HG02884 (cell line): ENCODE data around the gene OVOL1.

Source experiments
- ATAC-seq: cut with Tn5 transposase; IDR thresholded peaks from one replicate; pipeline ENCODE4 v1.9.1; 2021; ENCODE audit warnings: mild to moderate bottlenecking, moderate library complexity; ENCODE audit not compliant: unreplicated experiment

Gene OVOL1

GRCh38 chr11:65790902-65791650 lies 4.2 kb downstream of the OVOL1 start:
- no peak for ATAC-seq

- ATAC-seq = no peak
These were observed 4.9 kb downstream of the OVOL1 start for GRCh38 chr11:65791719-65792213.

- no peak for ATAC-seq
These were observed 5.6 kb downstream of the OVOL1 start for GRCh38 chr11:65792456-65792855.

GRCh38 chr11:65793144-65793581 lies 6.3 kb downstream of the OVOL1 start:
- ATAC-seq = no peak

GRCh38 chr11:65793625-65794400 lies 7.0 kb downstream of the OVOL1 start:
- no peak for ATAC-seq

GRCh38 chr11:65794570-65795510 lies 8.0 kb downstream of the OVOL1 start:
- ATAC-seq = no peak

- no peak for ATAC-seq
These were observed 10.1 kb downstream of the OVOL1 start for GRCh38 chr11:65796726-65797601.

GRCh38 chr11:65797711-65798110 lies 10.8 kb downstream of the OVOL1 start:
- ATAC-seq = no peak

- no peak for ATAC-seq
These were observed 12.0 kb downstream of the OVOL1 start for GRCh38 chr11:65798882-65799281.

- no peak for ATAC-seq
These were observed 14.5 kb downstream of the OVOL1 start for GRCh38 chr11:65801153-65801987.

- no peak for ATAC-seq
These were observed 16.0 kb downstream of the OVOL1 start for GRCh38 chr11:65802841-65803240.

GRCh38 chr11:65803797-65804492 lies 17.1 kb downstream of the OVOL1 start:
- no peak for ATAC-seq

GRCh38 chr11:65806979-65807378 lies 20.1 kb downstream of the OVOL1 start:
- no peak for ATAC-seq

GRCh38 chr11:65808744-65809341 lies 22.0 kb downstream of the OVOL1 start:
- no peak for ATAC-seq

GRCh38 chr11:65809496-65809895 lies 22.6 kb downstream of the OVOL1 start:
- ATAC-seq = no peak

- ATAC-seq = no peak
These were observed 23.4 kb downstream of the OVOL1 start for GRCh38 chr11:65810046-65810868.

GRCh38 chr11:65811764-65812475 lies 25.1 kb downstream of the OVOL1 start:
- no peak for ATAC-seq
